MM.1S (cell line): ENCODE data around the gene HOXD4.

Experiments
- DNase-seq: peaks from one replicate; pipeline ENCODE4 v3.0.0-alpha.2; 2015
- H2AFZ ChIP-seq: fragments of 300-600 bp; sonication (generic); 2 replicates; pipeline ENCODE4 v1.6.0; 2016; ENCODE audit warnings: antibody characterized with exemption, low read length
- H3F3A ChIP-seq: fragments of 300-600 bp; sonication (generic); 2 replicates; pipeline ENCODE4 v1.6.1; 2016; ENCODE audit warnings: mild to moderate bottlenecking, antibody characterized with exemption, low read length, moderate library complexity, mixed read lengths; ENCODE audit not compliant: insufficient read depth
- H3K27ac ChIP-seq: fragments of 300-600 bp; sonication (generic); 2 replicates; pipeline ENCODE4 v1.5.1; 2016; ENCODE audit warnings: mild to moderate bottlenecking, low read length
- H3K27me3 ChIP-seq: fragments of 300-600 bp; sonication (generic); replicated peaks from 2 replicates; pipeline ENCODE4 v1.6.0; 2016; ENCODE audit warnings: low read length; ENCODE audit not compliant: insufficient read depth
- H3K36me3 ChIP-seq: fragments of 300-600 bp; sonication (generic); replicated peaks from 2 replicates; pipeline ENCODE4 v1.6.1; 2016; ENCODE audit warnings: mild to moderate bottlenecking, low read length, mixed read lengths; ENCODE audit not compliant: insufficient read depth
- H3K4me1 ChIP-seq: fragments of 300-600 bp; sonication (generic); 2 replicates; pipeline ENCODE4 v1.6.1; 2016; ENCODE audit warnings: low read length, mixed read lengths
- H3K4me2 ChIP-seq: fragments of 300-600 bp; sonication (generic); 2 replicates; pipeline ENCODE4 v1.6.0; 2016; ENCODE audit warnings: low read depth, low read length
- H3K4me3 ChIP-seq: fragments of 300-600 bp; sonication (generic); 2 replicates; pipeline ENCODE4 v1.5.1; 2016; ENCODE audit warnings: low read length, mixed read lengths
- H3K79me2 ChIP-seq: fragments of 300-600 bp; sonication (generic); 2 replicates; pipeline ENCODE4 v1.6.1; 2016; ENCODE audit warnings: mixed run types, low read length, mixed read lengths
- H3K9ac ChIP-seq: fragments of 300-600 bp; sonication (generic); 2 replicates; pipeline ENCODE4 v1.6.1; 2016; ENCODE audit warnings: low read length, mixed read lengths
- H3K9me2 ChIP-seq: fragments of 300-600 bp; sonication (generic); replicated peaks from 2 replicates; pipeline ENCODE4 v1.6.1; 2016; ENCODE audit warnings: mild to moderate bottlenecking, low read length, mixed read lengths; ENCODE audit not compliant: insufficient read depth
- H3K9me3 ChIP-seq: fragments of 300-600 bp; sonication (generic); replicated peaks from 2 replicates; pipeline ENCODE4 v1.6.1; 2016; ENCODE audit warnings: mild to moderate bottlenecking, low read length, mixed read lengths; ENCODE audit not compliant: insufficient read depth
- H4K20me1 ChIP-seq: fragments of 300-600 bp; sonication (generic); 2 replicates; pipeline ENCODE4 v1.6.1; 2016; ENCODE audit warnings: mild to moderate bottlenecking, low read length, moderate library complexity, mixed read lengths; ENCODE audit not compliant: insufficient read depth
- EZH2 ChIP-seq: fragments of 300-600 bp; sonication (generic); optimal IDR thresholded peaks from 2 replicates; pipeline ENCODE3; 2017; ENCODE audit warnings: low read depth, mild to moderate bottlenecking, antibody characterized with exemption, low read length, mixed read lengths
- EZH2phosphoT487 ChIP-seq: fragments of 300-600 bp; sonication (generic); IDR thresholded peaks from 2 replicates; pipeline ENCODE4 v1.6.1; 2018; ENCODE audit warnings: antibody characterized with exemption, low read length
- TF ChIP-seq, protein P1 (sequence below): fragments of 300-600 bp; sonication (generic); IDR thresholded peaks from 2 replicates; pipeline ENCODE4 v1.5.1; 2016; ENCODE audit warnings: antibody characterized with exemption, low read length, mixed read lengths

Gene HOXD4

DNA sequence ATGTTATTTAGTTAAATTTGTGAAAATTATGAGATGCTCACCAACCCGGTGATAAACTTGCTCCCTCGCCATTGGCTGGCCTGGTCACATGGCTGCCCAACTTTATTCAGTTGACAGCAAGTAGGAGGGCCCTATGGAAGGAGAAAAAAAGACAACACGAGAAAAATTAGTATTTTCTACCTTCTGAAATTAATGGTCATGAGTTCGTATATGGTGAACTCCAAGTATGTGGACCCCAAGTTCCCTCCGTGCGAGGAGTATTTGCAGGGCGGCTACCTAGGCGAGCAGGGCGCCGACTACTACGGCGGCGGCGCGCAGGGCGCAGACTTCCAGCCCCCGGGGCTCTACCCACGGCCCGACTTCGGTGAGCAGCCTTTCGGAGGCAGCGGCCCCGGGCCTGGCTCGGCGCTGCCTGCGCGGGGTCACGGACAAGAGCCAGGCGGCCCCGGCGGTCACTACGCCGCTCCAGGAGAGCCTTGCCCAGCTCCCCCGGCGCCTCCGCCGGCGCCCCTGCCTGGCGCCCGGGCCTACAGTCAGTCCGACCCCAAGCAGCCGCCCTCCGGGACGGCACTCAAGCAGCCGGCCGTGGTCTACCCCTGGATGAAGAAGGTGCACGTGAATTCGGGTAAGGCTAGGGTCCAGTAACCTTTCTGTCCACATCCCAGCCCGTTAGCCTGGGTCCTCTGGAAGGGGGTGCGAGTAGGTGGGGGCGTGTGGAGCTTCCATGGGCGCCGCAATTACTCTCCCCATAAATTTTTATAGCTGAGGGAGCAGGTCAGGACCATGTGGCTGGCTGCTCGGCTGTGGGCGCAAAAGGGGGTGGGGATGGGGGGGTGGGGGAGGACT lies at the start of gene HOXD4:
Gene HOXD4 (plus strand): TSS at position 109 of the 846 bp plus-strand sequence. CDS start 84 bp downstream, at position 193.
- Histone ChIP-seq H3F3A (no peaks in the 10 kb centered on the region), H3K9ac (no peak within 1 kb of the TSS), H4K20me1 (no peaks in the 10 kb centered on the region), H3K79me2 (no peaks in the 10 kb centered on the region), H3K4me2 (no peak within 1 kb of the TSS), H3K9me3 (no peaks in the 10 kb centered on the region), H3K9me2 (no peaks in the 10 kb centered on the region), H3K27me3 (peaks cover 15% of the 10 kb centered on the region), H3K4me1 (no peaks in the 10 kb centered on the region), H3K4me3 (no peak within 1 kb of the TSS), H2AFZ (no peak within 1 kb of the TSS), H3K36me3 (no peaks in the 10 kb centered on the region), H3K27ac (no peak within 1 kb of the TSS)
- DNase-seq = no peak
- TF ChIP-seq, protein P1, sequence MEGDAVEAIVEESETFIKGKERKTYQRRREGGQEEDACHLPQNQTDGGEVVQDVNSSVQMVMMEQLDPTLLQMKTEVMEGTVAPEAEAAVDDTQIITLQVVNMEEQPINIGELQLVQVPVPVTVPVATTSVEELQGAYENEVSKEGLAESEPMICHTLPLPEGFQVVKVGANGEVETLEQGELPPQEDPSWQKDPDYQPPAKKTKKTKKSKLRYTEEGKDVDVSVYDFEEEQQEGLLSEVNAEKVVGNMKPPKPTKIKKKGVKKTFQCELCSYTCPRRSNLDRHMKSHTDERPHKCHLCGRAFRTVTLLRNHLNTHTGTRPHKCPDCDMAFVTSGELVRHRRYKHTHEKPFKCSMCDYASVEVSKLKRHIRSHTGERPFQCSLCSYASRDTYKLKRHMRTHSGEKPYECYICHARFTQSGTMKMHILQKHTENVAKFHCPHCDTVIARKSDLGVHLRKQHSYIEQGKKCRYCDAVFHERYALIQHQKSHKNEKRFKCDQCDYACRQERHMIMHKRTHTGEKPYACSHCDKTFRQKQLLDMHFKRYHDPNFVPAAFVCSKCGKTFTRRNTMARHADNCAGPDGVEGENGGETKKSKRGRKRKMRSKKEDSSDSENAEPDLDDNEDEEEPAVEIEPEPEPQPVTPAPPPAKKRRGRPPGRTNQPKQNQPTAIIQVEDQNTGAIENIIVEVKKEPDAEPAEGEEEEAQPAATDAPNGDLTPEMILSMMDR = no peak
- TF ChIP-seq EZH2 = no peak
- no peak for TF ChIP-seq EZH2phosphoT487

- Histone ChIP-seq H3K4me3 (no peak overlapping the region), H3K9me3 (no peaks in the 10 kb centered on the region), H3K4me2 (no peak overlapping the region), H3F3A (peaks cover 5% of the 10 kb centered on the region; the same call in 1 of the 2 replicates), H3K9me2 (no peaks in the 10 kb centered on the region), H3K27me3 (peaks cover 14% of the 10 kb centered on the region), H3K36me3 (no peaks in the 10 kb centered on the region), H3K4me1 (no peaks in the 10 kb centered on the region), H4K20me1 (no peaks in the 10 kb centered on the region), H3K27ac (no peak overlapping the region), H3K79me2 (no peaks in the 10 kb centered on the region), H2AFZ (no peak overlapping the region), H3K9ac (no peak overlapping the region)
- no peak for DNase-seq
- TF ChIP-seq EZH2phosphoT487 = no peak
- TF ChIP-seq EZH2 = no peak
- TF ChIP-seq, protein P1 = no peak
These were observed 49.5 kb upstream of the HOXD4 start for GRCh38 chr2:176101842-176102241.

GRCh38 chr2:176102309-176102866 lies 49.0 kb upstream of the HOXD4 start:
- no peak overlapping the region for H3K4me2 ChIP-seq
- H3K9ac ChIP-seq = no peak overlapping the region
- H3K36me3 ChIP-seq = no peaks in the 10 kb centered on the region
- H3K27me3 ChIP-seq = peaks cover 14% of the 10 kb centered on the region
- no peaks in the 10 kb centered on the region for H3F3A ChIP-seq
- H3K9me3 ChIP-seq = no peaks in the 10 kb centered on the region
- H3K9me2 ChIP-seq = no peaks in the 10 kb centered on the region
- H3K4me1 ChIP-seq = no peaks in the 10 kb centered on the region
- no peak for DNase-seq
- H2AFZ ChIP-seq = no peak overlapping the region
- no peaks in the 10 kb centered on the region for H3K79me2 ChIP-seq
- TF ChIP-seq EZH2 (no peak), EZH2phosphoT487 (no peak)
- TF ChIP-seq, protein P1 = no peak
- H4K20me1 ChIP-seq = no peaks in the 10 kb centered on the region
- H3K4me3 ChIP-seq = no peak overlapping the region
- no peak overlapping the region for H3K27ac ChIP-seq
